ENCODE results near the gene SCN2B.

- TF ChIP-seq, protein P1, sequence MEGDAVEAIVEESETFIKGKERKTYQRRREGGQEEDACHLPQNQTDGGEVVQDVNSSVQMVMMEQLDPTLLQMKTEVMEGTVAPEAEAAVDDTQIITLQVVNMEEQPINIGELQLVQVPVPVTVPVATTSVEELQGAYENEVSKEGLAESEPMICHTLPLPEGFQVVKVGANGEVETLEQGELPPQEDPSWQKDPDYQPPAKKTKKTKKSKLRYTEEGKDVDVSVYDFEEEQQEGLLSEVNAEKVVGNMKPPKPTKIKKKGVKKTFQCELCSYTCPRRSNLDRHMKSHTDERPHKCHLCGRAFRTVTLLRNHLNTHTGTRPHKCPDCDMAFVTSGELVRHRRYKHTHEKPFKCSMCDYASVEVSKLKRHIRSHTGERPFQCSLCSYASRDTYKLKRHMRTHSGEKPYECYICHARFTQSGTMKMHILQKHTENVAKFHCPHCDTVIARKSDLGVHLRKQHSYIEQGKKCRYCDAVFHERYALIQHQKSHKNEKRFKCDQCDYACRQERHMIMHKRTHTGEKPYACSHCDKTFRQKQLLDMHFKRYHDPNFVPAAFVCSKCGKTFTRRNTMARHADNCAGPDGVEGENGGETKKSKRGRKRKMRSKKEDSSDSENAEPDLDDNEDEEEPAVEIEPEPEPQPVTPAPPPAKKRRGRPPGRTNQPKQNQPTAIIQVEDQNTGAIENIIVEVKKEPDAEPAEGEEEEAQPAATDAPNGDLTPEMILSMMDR (IDR thresholded peaks at IDR 0.05): no peak
- TF ChIP-seq POLR2A (IDR thresholded peaks at IDR 0.05): no peak
These were observed 20.5 kb downstream of the SCN2B start for GRCh38 chr11:118155776-118156530.

All from testis (tissue), 2 donors.